ENCODE data around the gene FIGLA.

GRCh38 chr2:70745276-70745825, 45.1 kb downstream of the FIGLA start:
- TF ChIP-seq POLR2A (IDR thresholded peaks at IDR 0.05; ENCODE audit: low read depth, low read length), result no peak
- TF ChIP-seq TAF1 (IDR thresholded peaks at IDR 0.05; ENCODE audit: low read depth, low read length), result no peak
- TF ChIP-seq SPI1 (IDR thresholded peaks at IDR 0.05; ENCODE audit: low read depth, low read length), result no peak
- TF ChIP-seq POLR2AphosphoS5 (IDR thresholded peaks at IDR 0.05; ENCODE audit: low read depth, low read length), result no peak
